Heart right ventricle (tissue), 16 donors: ENCODE data around the gene TBC1D2B. TPM values are rescaled to one million over a fixed set of nuclear protein-coding genes. Genes with fewer than 3 reads are reported as not detected.
A peak's percentile ranks its signal among the peaks of the same experiment; 100 is the strongest.

Experiments
- ATAC-seq, 8 donors: fragments of 200-7000 bp; cut with Tn5 transposase; one replicate each; pipeline ENCODE4 v1.9.1; 2020; ENCODE audit warnings: mild to moderate bottlenecking in 8 of 8, moderate library complexity in 8 of 8, moderate number of reproducible peaks in 1 of 8
- DNase-seq, 2 donors: peaks; one replicate each; pipeline ENCODE4 v3.0.0-alpha.2; 2020
- H3K27ac ChIP-seq, 10 donors: fragments of 200-600 bp; sonication (generic) in 2 of 10; one replicate each; pipeline versions ENCODE4 v1.5.0 to v1.8.0; 2020 to 2022; ENCODE audit warnings: mild to moderate bottlenecking in 3 of 10
- H3K27me3 ChIP-seq, 7 donors: fragments of 200-600 bp; one replicate each; pipeline ENCODE4 v1.8.0; 2021 to 2022; ENCODE audit warnings: mild to moderate bottlenecking in 2 of 7
- H3K36me3 ChIP-seq, 9 donors: fragments of 200-600 bp; sonication (generic) in 1 of 9; one replicate each; pipeline versions ENCODE4 v1.5.0 to v1.8.0; 2020 to 2022; ENCODE audit warnings: mild to moderate bottlenecking in 2 of 9
- H3K4me1 ChIP-seq, 9 donors: fragments of 200-600 bp; sonication (generic) in 1 of 9; one replicate each; pipeline versions ENCODE4 v1.5.0 to v1.8.0; 2020 to 2022; ENCODE audit warnings: mild to moderate bottlenecking in 4 of 9
- H3K4me3 ChIP-seq, 10 donors: fragments of 200-600 bp; sonication (generic) in 2 of 10; one replicate each; pipeline versions ENCODE4 v1.5.0 to v1.8.0; 2020 to 2022; ENCODE audit warnings: mild to moderate bottlenecking in 7 of 10, moderate library complexity in 2 of 10
- H3K9me3 ChIP-seq, 11 donors: fragments of 200-600 bp in 10 of 11; sonication (generic) in 2 of 11; one replicate each; pipeline versions ENCODE4 v1.5.0 to v1.8.0; 2013 to 2022; ENCODE audit warnings: mild to moderate bottlenecking in 2 of 11, control low read depth in 1 of 11, moderate library complexity in 1 of 11
- CTCF ChIP-seq, 9 donors: fragments of 200-600 bp; sonication (generic) in 2 of 9; IDR thresholded peaks; one replicate each; pipeline versions ENCODE4 v1.5.0 to v1.8.0; 2021 to 2022; ENCODE audit warnings: antibody characterized with exemption in 9 of 9, mild to moderate bottlenecking in 5 of 9, moderate library complexity in 1 of 9
- WGBS, 2 donors: extraction: QIAGEN DNeasy Blood & Tissue Kit; methylation state at CpG; one replicate each; pipeline ENCODE4 v1.1.7; 2013; ENCODE audit warnings: inconsistent platforms in 1 of 2; 5-methylcytosine and 5-hydroxymethylcytosine counted together
- intact Hi-C, 10 donors: fragments of 100-400 bp; cut with DNase I; formaldehyde crosslinking; loops; one replicate each; pipeline versions ENCODE4 v1.11.1 to v1.14.2; 2022
- polyA plus RNA-seq, 2 donors: library from polyadenylated mRNA; stranded (reverse); fragments of 200-250 nt; gene quantifications; one replicate each; pipeline ENCODE4 v1.2.3, GENCODE V29; 2013
- total RNA-seq, 10 donors: library from RNA; stranded (reverse); fragmentation: NEBNext Ultra II Directional in 3 of 10; extraction: Animal tissue kit (Norgen Biotek cat#: 25700) in 3 of 10; gene quantifications; one replicate each; pipeline versions ENCODE4 v1.2.1 to v1.2.4, GENCODE V29; 2021 to 2023
- donor health status: Arrhythmogenic right ventricular cardiomyopathy.
- donor health status: ischemic (EF 13 %, LVEDD 7.1; RV severe dilation, severe dysfunction).
- donor health status: healthy with polysubstance abuse.
- donor health status: DM: no; HTN: yes; CAD: no.
- donor health status: DM: no; HTN: no; CAD: no.
- donor health status: ischemic (EF 25% LVEDD 6.9; RV normal size, moderate dysfunction).
- donor health status: ischemic (EF 25% LVEDD 5.7; RV mildly dilated, moderate dysfunction).
- donor health status: healthy.
- donor health status: DM: yes; HTN: yes; CAD: no.
- donor health status: Ischemic cardiomyopathy.
- donor health status: ischemic (EF 35%, LVEDD 5.7; RV mildly dilated, moderate dysfunction).
- donor health status: nonischemic (EF 11% LVEDD 7.7; RV severe dilation, severe dysfunction).
- donor health status: DM: yes; HTN: yes; CAD: no.
- donor health status: PGD.
- donor health status: ischemic (EF 29% LVEDD 5.4; RV normal size, mild dysfunction).
- donor health status: nonischemic (EF 23%, LVEDD 6.1; RV moderate dilation, normal function).

The TBC1D2B gene
- total and polyA plus RNA-seq, 12 donors, result 4.7 to 20.8 (median 9.6) TPM

- Histone ChIP-seq H3K4me1 (peaks cover 25 to 97% (median 87%) of the 10 kb centered on the region in 9 donors), H3K36me3 (no peaks in the 10 kb centered on the region), H3K27ac (peak overlapping the region; percentile 66 to 83 (median 75)), H3K9me3 (no peaks in the 10 kb centered on the region), H3K4me3 (no peak overlapping the region), H3K27me3 (no peaks in the 10 kb centered on the region)
- TF ChIP-seq CTCF (IDR thresholded peaks at IDR 0.05), result no peak
- WGBS, 2 donors, result 55 to 62% methylated on average over 2 of the region's 2 CpGs
- intact Hi-C loops, result loop anchor here in 1 of 10 donors (1.0 kb wide), 1 partner anchor 11 kb away; no protein-coding TSS in a partner anchor
- ATAC-seq (peak in 4 of 8 donors; percentile 9 to 44 (median 30)), DNase-seq (no peak)
Measured at GRCh38 chr15:78064544-78064943, 13.0 kb downstream of the TBC1D2B start.

GRCh38 chr15:78063970-78064385, 13.5 kb downstream of the TBC1D2B start:
- WGBS, 2 donors, result 73 to 74% methylated on average over 5 of the region's 5 CpGs
- H3K36me3 ChIP-seq, result no peaks in the 10 kb centered on the region
- no peaks in the 10 kb centered on the region for H3K9me3 ChIP-seq
- H3K4me1 ChIP-seq, result peaks cover 25 to 97% (median 87%) of the 10 kb centered on the region in 9 donors
- DNase-seq, result no peak
- ATAC-seq, result no peak
- intact Hi-C loops, result loop anchor here in 1 of 10 donors (1.0 kb wide), 1 partner anchor 11 kb away; no protein-coding TSS in a partner anchor
- no peak overlapping the region for H3K4me3 ChIP-seq
- TF ChIP-seq CTCF (IDR thresholded peaks at IDR 0.05), result no peak
- peak overlapping the region; percentile 27 to 83 (median 75) for H3K27ac ChIP-seq
- no peaks in the 10 kb centered on the region for H3K27me3 ChIP-seq

GRCh38 chr15:78063217-78063616, 14.3 kb downstream of the TBC1D2B start:
- intact Hi-C loops, result no loop called here
- ATAC-seq (no peak), DNase-seq (no peak)
- no peaks in the 10 kb centered on the region for H3K9me3 ChIP-seq
- H3K27ac ChIP-seq, result peak overlapping the region in 8 of 10 donors; percentile 43 to 83 (median 78)
- no peak overlapping the region for H3K4me3 ChIP-seq
- H3K27me3 ChIP-seq, result no peaks in the 10 kb centered on the region
- no peaks in the 10 kb centered on the region for H3K36me3 ChIP-seq
- H3K4me1 ChIP-seq, result peaks cover 21 to 97% (median 87%) of the 10 kb centered on the region in 9 donors
- no peak for TF ChIP-seq CTCF (IDR thresholded peaks at IDR 0.05)

- H3K4me1 ChIP-seq, result peaks cover 13 to 97% (median 89%) of the 10 kb centered on the region in 9 donors
- intact Hi-C loops, result no loop called here
- H3K27me3 ChIP-seq, result no peaks in the 10 kb centered on the region
- WGBS, 2 donors, result 7 to 13% methylated on average over 6 of the region's 6 CpGs
- H3K4me3 ChIP-seq, result peak overlapping the region in 2 of 10 donors; percentile 15 to 35
- H3K9me3 ChIP-seq, result no peaks in the 10 kb centered on the region
- no peak for ATAC-seq
- H3K36me3 ChIP-seq, result no peaks in the 10 kb centered on the region
- no peak for DNase-seq
- peak overlapping the region in 6 of 10 donors; percentile 21 to 83 (median 54) for H3K27ac ChIP-seq
- TF ChIP-seq CTCF (IDR thresholded peaks at IDR 0.05), result no peak
Measured at GRCh38 chr15:78061963-78062427, 15.5 kb downstream of the TBC1D2B start.
